Measurements from ENCODE around the gene TJP1.
"Not testable (repeated sequence)": the region's sequence is repeated elsewhere in the genome, so short reads cannot be mapped to it uniquely, and the experiment has no call there.

TJP1 gene

DNA sequence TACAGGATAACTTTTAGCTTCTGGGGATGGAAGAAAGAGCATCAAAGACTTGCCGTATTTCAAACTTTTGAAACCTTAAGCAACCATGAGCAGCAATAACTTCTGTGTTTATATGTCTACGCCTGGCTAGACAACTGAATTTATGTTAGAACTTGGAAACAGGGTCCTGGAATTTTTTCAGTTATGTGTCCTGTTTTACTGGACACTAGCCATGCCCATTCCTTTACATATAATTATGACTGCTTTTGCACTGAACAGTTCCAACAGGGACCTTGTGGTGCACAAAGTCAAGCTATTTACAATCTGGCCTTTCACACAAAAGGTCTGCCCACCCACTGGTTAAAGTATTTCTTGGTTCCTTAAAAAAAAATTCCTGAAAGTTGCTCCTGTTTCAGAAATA, 37.1 kb downstream of the TJP1 start:
- no peak for DNase-seq (ENCODE audit: extremely low read depth, low read depth)

DNA sequence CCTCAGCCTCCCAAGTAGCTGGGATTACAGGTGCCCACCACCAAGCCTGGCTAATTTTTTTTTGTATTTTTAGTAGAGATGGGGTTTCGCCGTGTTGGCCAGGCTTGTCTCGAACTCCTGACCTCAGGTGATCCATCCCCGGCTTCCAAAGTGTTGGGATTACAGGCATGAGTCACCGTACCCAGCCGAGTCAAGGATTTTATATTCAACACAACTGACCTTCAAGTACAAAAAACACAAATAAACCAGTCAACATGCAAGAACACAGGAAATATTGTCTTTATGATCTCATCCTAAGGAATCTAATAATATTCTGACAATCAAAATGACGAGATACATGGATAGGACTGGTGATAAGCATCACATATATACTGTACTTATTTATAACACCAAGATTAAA, 37.9 kb downstream of the TJP1 start:
- no peak for DNase-seq (ENCODE audit: extremely low read depth, low read depth)
- TF ChIP-seq, protein P1, sequence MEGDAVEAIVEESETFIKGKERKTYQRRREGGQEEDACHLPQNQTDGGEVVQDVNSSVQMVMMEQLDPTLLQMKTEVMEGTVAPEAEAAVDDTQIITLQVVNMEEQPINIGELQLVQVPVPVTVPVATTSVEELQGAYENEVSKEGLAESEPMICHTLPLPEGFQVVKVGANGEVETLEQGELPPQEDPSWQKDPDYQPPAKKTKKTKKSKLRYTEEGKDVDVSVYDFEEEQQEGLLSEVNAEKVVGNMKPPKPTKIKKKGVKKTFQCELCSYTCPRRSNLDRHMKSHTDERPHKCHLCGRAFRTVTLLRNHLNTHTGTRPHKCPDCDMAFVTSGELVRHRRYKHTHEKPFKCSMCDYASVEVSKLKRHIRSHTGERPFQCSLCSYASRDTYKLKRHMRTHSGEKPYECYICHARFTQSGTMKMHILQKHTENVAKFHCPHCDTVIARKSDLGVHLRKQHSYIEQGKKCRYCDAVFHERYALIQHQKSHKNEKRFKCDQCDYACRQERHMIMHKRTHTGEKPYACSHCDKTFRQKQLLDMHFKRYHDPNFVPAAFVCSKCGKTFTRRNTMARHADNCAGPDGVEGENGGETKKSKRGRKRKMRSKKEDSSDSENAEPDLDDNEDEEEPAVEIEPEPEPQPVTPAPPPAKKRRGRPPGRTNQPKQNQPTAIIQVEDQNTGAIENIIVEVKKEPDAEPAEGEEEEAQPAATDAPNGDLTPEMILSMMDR (IDR thresholded peaks at IDR 0.05; ENCODE audit: low read depth, low read length), result no peak

More for the DNA sequence above, 37.1 kb downstream of the TJP1 start:
- TF ChIP-seq, protein P1 (IDR thresholded peaks at IDR 0.05; ENCODE audit: low read depth, low read length), result no peak

DNA sequence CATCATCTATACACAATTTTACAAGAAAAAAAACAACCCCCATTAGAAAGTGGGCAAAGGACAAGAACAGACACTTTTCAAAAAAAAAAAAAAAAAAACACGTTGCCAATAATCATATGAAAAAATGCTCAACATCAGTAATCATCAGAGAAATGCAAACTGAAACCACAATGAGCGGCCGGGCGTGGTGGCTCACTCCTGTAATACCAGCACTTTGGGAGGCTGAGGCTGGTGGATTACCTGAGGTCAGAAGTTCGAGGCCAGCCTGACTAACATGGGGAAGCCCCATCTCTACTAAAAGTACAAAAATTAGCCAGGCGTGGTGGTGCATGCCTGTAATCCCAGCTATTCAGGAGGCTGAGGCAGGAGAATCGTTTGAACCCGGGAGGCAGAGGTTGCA, 39.5 kb downstream of the TJP1 start:
- DNase-seq (ENCODE audit: extremely low read depth, low read depth), result not testable (repeated sequence)

DNA sequence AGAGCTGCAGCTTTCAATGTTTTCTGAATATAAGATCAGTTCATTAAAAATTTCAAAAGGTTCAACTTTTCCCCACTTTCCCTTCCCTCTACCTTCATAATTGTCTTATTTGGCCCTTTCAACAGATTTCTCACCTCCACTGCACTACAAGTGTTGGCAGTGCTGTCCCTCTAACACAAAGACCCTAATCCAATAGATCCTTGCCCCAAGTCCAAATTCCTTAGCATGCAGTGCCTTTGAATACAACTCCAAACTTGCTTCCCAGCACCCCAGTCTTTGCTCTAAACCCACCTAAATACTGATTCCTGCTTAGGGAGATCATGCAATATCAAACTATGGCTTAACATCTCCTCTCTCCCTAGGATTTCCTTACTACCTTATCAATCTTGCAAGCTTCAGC, 43.9 kb downstream of the TJP1 start:
- no peak for DNase-seq (ENCODE audit: extremely low read depth, low read depth)
- TF ChIP-seq, protein P1 (IDR thresholded peaks at IDR 0.05; ENCODE audit: low read depth, low read length), result no peak

DNA sequence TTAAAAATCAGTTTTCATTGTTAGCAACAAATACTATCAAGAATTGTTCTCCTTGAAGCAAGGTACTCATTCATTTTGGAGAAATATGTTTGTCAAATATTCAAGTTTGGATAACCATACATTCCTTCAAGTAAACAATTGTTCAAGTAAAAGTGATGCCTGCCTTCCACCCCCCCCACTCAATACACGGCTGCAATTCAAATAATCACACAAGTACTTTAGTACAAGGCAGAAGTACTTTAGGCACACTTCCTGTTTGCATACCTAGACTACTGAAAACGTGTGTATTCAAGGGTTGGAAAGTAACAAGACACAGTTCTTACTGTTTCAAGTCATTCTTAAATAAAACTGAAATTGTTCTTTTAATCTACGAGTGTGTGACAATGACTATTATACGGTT, 45.4 kb downstream of the TJP1 start:
- TF ChIP-seq, protein P1 (IDR thresholded peaks at IDR 0.05; ENCODE audit: low read depth, low read length), result no peak
- DNase-seq (ENCODE audit: extremely low read depth, low read depth), result no peak

DNA sequence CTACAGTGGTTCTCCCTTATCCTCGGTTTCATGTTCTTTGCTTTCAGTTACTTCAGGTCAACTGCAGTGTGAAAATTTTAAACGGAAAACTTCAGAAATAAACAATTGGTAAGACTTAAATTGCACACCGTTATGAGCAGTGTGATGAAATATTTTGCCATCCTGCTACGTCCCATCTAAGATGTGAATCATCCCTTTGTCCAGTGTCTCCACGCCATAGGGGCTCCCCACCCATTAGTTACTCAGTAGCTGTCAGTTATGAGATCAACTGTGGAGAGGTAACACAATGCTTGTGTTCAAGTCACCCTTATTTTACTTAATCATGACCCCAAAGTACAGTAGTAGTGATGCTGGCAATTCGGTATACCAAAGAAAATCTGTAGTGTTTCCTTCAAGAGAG, 47.4 kb downstream of the TJP1 start:
- DNase-seq (ENCODE audit: extremely low read depth, low read depth), result peak; percentile 12
- TF ChIP-seq, protein P1 (IDR thresholded peaks at IDR 0.05; ENCODE audit: low read depth, low read length), result no peak

DNA sequence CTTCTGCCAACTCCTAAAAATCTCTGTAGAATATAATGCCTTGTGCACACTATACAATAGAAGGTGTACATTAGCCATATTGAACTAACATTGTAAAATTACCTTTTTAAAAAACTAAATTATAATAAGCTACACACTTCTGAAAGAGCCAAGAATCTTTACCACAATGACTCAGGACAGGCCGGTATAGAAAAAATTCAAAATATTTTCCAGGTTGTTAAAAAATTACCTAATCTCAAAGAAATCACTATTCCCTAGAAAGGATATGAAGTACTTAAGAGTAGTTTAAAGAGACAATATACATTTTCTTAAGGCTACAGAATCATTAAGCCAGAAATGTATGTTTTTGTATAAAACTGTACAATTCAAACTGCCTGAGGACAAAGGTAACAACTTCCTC, 48.5 kb downstream of the TJP1 start:
- TF ChIP-seq, protein P1 (IDR thresholded peaks at IDR 0.05; ENCODE audit: low read depth, low read length), result no peak

DNA sequence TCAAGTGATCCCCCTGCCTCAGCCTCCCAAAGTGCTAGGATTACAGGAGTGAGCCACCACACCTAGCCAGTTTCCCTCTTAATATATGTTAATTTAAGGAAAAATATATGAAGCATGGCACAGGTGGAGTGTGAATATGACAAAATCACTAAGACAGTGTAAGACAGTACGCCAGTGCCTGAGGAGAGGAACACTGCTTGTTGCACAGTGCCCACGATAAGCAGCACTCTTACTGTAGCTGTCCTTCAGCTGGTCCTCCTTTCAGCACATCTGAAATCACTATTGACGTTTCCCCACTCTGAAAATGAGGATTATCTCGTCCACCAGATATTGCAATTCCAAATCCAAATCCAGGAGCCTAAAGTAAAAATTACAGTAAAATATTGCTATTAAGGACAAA, 49.3 kb downstream of the TJP1 start:
- no peak for DNase-seq (ENCODE audit: extremely low read depth, low read depth)
- TF ChIP-seq, protein P1 (IDR thresholded peaks at IDR 0.05; ENCODE audit: low read depth, low read length), result no peak

More for the DNA sequence above, 48.5 kb downstream of the TJP1 start:
- no peak for DNase-seq (ENCODE audit: extremely low read depth, low read depth)
